Esophagus squamous epithelium (tissue), 4 donors: ENCODE data around the gene SCNN1B.

ENCODE experiments used
- CTCF ChIP-seq, 6 experiments: fragments of 450-650 bp in 4 of 6; fragments of 200-600 bp in 2 of 6; sonication (generic) in 2 of 6; IDR thresholded peaks; one replicate each; pipeline ENCODE4 v1.5.1; 2016 to 2019; ENCODE audit warnings: antibody characterized with exemption in 6 of 6, mild to moderate bottlenecking in 4 of 6, moderate library complexity in 4 of 6
- POLR2A ChIP-seq, 4 donors: fragments of 450-650 bp; IDR thresholded peaks; one replicate each; pipeline ENCODE4 v1.6.1; 2017; ENCODE audit warnings: antibody characterized with exemption in 4 of 4, mild to moderate bottlenecking in 4 of 4, moderate library complexity in 3 of 4

DNA sequence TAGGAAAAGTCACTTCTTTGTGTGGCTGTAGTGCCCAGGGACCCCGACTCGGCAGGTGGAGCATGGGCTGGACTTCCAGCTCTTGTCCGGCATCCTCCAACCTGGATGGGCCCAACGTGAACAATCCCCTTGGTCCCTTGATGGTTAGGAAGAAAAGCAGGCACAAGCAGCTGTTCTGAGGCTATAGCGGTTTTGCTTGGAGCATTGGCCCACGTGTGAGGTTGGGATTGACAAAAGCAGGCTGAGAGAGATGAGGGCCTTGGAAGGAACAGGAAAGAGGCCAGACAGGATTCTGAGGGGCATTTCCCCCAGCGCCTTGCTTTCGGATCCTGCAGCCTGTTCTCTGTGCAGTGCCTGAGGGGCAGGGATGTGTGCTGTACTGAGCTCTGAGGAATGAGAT lies 28.1 kb downstream of the SCNN1B start:
- TF ChIP-seq CTCF (IDR thresholded peaks at IDR 0.05) = no peak
- no peak for TF ChIP-seq POLR2A (IDR thresholded peaks at IDR 0.05)
